GM12875 (cell line): ENCODE data around the gene RECK.

Experiments
- H3K4me3 ChIP-seq: one replicate; pipeline ENCODE4 v1.5.1; 2011; ENCODE audit warnings: low read depth, low read length, control low read depth
- TF ChIP-seq, protein P1 (sequence below): IDR thresholded peaks from 2 replicates; pipeline ENCODE4 v1.5.1; 2011; ENCODE audit warnings: low read depth, mild to moderate bottlenecking, control low read depth, inconsistent platforms, low read length, moderate library complexity, borderline replicate concordance; ENCODE audit not compliant: insufficient read depth

The RECK gene

DNA sequence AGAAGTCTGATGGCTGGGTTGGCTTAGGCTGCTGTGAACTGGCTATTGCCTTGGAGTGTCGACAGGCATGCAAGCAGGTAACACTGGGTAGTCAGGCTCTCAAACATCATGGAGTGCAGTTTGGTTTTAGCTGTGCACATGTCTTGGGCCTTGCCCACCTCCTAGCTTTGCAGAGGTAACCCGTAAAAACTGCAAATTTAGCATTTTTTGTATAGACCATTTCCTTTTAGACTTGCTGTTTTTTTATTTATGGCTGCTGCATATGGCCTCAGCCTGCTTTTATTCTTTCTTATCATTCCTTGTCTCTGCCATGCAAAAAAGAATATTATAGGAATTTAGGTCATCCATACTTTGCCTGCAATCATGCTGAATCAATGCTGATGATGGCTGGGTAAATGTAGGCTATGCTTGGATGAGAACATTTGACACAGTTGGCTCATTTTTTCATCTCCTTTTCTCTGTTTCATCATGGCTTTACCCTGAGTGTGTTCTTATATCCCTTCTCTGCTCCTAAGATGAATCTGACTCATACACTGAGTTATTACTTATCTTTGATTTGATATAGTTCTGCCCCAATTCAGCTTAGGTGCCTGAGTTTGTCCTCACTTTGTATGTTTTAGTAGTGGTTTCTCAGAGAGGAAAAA, 27.2 kb downstream of the RECK start:
- TF ChIP-seq, protein P1, sequence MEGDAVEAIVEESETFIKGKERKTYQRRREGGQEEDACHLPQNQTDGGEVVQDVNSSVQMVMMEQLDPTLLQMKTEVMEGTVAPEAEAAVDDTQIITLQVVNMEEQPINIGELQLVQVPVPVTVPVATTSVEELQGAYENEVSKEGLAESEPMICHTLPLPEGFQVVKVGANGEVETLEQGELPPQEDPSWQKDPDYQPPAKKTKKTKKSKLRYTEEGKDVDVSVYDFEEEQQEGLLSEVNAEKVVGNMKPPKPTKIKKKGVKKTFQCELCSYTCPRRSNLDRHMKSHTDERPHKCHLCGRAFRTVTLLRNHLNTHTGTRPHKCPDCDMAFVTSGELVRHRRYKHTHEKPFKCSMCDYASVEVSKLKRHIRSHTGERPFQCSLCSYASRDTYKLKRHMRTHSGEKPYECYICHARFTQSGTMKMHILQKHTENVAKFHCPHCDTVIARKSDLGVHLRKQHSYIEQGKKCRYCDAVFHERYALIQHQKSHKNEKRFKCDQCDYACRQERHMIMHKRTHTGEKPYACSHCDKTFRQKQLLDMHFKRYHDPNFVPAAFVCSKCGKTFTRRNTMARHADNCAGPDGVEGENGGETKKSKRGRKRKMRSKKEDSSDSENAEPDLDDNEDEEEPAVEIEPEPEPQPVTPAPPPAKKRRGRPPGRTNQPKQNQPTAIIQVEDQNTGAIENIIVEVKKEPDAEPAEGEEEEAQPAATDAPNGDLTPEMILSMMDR: no peak
- H3K4me3 ChIP-seq: no peak overlapping the region

DNA sequence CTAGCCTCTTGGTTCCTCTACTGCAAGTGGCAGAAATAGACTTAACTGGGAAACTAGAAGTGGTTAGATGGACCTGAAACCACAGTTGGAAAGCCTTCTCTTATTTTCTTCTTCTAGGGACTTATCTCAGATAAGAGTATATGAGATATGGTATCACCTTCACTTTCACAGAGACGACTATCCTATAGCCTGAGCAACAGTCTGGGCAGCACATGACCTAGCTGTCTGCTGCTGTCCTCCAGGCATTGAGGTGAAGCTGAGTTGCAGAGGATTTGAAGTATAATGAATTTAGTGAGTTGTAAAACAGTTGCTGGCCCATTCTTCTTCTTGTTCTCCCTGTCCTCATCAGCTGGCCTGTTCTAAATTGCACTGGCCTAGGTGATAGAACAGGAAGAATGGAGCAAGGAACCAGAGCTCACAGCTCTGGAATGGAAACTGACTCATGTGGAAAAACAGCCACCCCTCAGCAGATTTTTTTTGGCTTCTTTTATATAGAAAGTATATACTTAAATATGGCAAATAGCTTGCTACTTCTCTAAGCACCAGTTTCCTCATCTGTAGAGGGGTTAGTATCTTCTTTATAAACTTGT, 27.8 kb downstream of the RECK start:
- H3K4me3 ChIP-seq: no peak overlapping the region
- TF ChIP-seq, protein P1: no peak

DNA sequence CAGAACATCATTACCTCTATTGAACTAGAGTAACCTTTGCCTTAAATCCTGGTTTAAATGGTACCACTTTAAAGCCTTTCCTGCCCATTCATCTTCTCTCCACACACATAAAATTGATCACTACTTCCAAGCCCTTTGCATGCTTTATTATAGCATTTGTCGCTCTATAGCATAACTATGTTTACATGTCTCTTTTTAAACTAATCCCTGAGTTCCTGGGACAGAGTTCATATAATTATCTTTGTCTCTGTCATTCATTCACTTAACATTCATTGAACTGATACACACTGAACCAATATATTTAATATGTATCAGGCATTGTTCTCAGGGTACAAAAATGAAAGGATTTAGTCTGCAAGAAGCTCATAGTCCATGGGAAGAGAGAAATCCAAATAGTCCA, 37.3 kb downstream of the RECK start:
- TF ChIP-seq, protein P1: no peak
- no peak overlapping the region for H3K4me3 ChIP-seq

DNA sequence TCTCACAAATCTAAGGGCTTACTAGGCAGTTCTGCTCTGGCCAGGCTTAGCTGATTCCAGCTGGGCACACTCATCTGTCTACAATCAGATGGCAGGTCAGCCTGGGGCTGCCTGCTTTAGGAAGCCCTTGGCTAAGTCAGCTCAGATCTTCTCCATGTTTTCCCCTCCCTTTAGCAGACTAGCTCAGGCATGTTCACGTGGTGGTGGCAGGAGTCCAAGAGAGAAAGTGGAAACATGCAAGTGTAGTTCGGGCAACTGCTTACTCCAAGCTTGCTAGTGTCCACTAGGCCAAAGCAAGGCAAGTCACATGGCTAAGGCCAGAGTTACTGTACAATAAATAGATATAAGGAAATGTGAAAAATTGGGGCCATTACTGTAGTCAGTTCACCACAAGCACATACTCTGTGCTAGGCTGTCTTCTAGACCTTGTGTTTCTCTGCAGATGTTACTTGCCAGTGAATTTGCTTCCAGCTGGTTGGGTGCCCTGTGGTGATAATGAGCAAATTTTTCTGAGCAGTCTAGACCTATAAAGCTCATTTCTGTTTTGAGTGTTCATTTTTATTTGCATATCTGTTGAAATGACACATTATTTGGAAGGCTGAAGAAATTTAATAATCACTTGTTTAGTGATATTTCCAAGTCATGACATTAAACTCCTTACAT, 38.3 kb downstream of the RECK start:
- TF ChIP-seq, protein P1: no peak
- no peak overlapping the region for H3K4me3 ChIP-seq

DNA sequence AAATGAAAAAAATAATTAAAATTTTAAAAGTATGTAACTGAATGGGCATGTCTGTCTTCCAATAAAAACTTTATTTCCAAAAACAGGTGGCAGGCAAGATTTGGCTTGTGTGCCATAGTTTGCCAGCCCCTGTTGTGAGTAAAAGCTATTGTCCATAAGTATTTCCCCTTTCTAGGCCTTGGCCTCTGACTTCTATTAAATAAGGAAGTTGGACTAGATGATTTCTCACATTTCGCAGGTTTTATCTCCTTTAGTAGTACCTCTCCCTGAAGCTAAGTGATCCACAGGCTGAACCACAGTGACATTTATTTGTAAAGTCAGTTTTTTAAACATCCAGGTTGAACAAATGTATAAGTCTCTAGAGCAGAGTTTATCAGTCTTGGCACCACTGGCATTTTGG, 41.3 kb downstream of the RECK start:
- H3K4me3 ChIP-seq: no peak overlapping the region
- TF ChIP-seq, protein P1: no peak

DNA sequence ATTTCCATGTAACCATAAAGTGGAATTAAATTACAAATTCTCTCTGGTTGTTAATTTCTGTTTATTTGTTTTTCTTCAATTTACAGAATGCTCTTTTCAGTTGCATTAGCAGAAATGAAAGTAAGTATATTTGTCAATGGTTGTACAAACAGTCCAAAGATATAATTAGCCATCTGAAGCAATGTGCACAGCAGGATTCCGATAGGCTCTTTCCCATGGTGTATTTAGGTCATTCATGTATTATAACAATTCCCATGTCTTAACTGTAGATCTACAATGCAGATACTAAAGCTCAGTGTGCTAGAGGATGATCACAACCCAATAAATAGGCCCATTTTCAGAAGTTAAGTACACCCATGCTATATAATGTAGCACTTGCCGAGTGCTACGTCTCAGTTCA, 43.8 kb downstream of the RECK start:
- no peak overlapping the region for H3K4me3 ChIP-seq
- TF ChIP-seq, protein P1: no peak

DNA sequence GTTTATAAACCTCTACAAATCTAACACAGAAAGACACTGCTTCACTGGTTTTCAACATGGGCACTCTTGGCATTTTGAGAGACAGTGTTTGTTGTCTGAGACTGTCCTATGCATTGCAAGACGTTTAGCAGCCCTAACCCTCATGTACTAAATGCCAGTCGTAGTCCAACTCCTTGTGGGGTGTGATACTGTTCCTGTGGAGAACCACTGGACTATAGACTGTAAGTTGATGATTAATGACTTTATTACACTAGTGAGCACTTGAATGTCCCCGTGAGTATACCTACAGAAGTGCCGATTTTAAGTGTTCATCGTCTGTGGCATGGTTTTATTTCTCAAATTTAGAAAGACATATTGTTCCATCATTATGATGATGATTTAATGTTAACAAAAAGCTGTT, 46.2 kb downstream of the RECK start:
- H3K4me3 ChIP-seq: no peak overlapping the region
- TF ChIP-seq, protein P1: no peak
